Endothelial cell of umbilical vein (primary cell): Measurements from ENCODE around the gene LBX2. TPM values are rescaled to one million over a fixed set of nuclear protein-coding genes. Genes with fewer than 3 reads are reported as not detected.
"Not testable (repeated sequence)": the region's sequence is repeated elsewhere in the genome, so short reads cannot be mapped to it uniquely, and the experiment has no call there.

Experiments
- BruUV-seq: library from RNA; stranded (reverse); fragments of 400-500 nt; replicated peaks from 2 replicates; lab custom pipeline; 2021; lab: Mats Ljungman, UMichigan
- CTCF ChIA-PET: fragments of 300-600, 350-600 bp; sonication (Branson Sonifier 250); formaldehyde crosslinking; loops from one replicate; lab custom pipeline; 2021; ENCODE audit warnings: antibody characterized with exemption, inconsistent platforms; lab: Charles Lee
- POLR2A ChIA-PET: fragments of 300-600, 350-600 bp; sonication (Branson Sonifier 250); formaldehyde crosslinking; loops from one replicate; lab custom pipeline; 2021; ENCODE audit warnings: antibody characterized with exemption, inconsistent platforms; lab: Charles Lee
- DNase-seq: peaks from one replicate; pipeline ENCODE4 v3.0.0-alpha.2; 2011; ENCODE audit warnings: low read depth, low spot score
- FAIRE-seq: peaks from 2 replicates; lab custom pipeline; 2011; peaks lifted over from hg19 to GRCh38; lab: Jason Lieb, UNC
- H2AFZ ChIP-seq: 2 replicates; pipeline ENCODE4 v1.6.0; 2012; ENCODE audit warnings: low read depth, low read length, control low read depth, inconsistent platforms
- H3K27ac ChIP-seq: 2 replicates; pipeline ENCODE4 v1.5.1; 2011; ENCODE audit warnings: low read depth, mild to moderate bottlenecking, control low read depth, low read length, moderate library complexity; ENCODE audit not compliant: insufficient read depth
- H3K27me3 ChIP-seq, 2 experiments: 2 replicates each; pipeline versions ENCODE4 v1.6.0 to v1.6.1; 2011; ENCODE audit warnings: low read length in 2 of 2, mixed read lengths in 1 of 2; ENCODE audit not compliant: control insufficient read depth in 2 of 2, insufficient read depth in 2 of 2
- H3K36me3 ChIP-seq, 2 experiments: 2 replicates in 1 of 2; 3 replicates in 1 of 2; pipeline ENCODE4 v1.5.1; 2011; ENCODE audit warnings: low read length in 2 of 2, mild to moderate bottlenecking in 1 of 2, moderate library complexity in 1 of 2; ENCODE audit not compliant: control insufficient read depth in 2 of 2, insufficient read depth in 2 of 2; ENCODE audit errors: extremely low read depth in 1 of 2
- H3K4me1 ChIP-seq: 3 replicates; pipeline ENCODE4 v1.5.1; 2011; ENCODE audit warnings: mild to moderate bottlenecking, low read length; ENCODE audit not compliant: control insufficient read depth, insufficient read depth; ENCODE audit errors: extremely low read depth
- H3K4me2 ChIP-seq: 2 replicates; pipeline ENCODE4 v1.6.1; 2011; ENCODE audit warnings: low read length, control low read depth, mixed read lengths; ENCODE audit not compliant: insufficient read depth
- H3K4me3 ChIP-seq, 3 experiments: fragments of 200-600 bp in 1 of 3; sonication (generic), shearing (Covaris generic) in 1 of 3; replicated peaks in 1 of 3; 2 replicates each; pipeline ENCODE4 v1.5.1; 2011 to 2016; ENCODE audit warnings: control low read depth in 3 of 3, low read length in 3 of 3, mild to moderate bottlenecking in 2 of 3, inconsistent platforms in 1 of 3, low read depth in 1 of 3, moderate library complexity in 1 of 3; ENCODE audit not compliant: insufficient read depth in 1 of 3
- H3K79me2 ChIP-seq: 2 replicates; pipeline ENCODE4 v1.6.0; 2012; ENCODE audit warnings: low read length, inconsistent platforms; ENCODE audit not compliant: control insufficient read depth, insufficient read depth
- H3K9ac ChIP-seq: replicated peaks from 2 replicates; pipeline ENCODE3; 2011; ENCODE audit warnings: low read length, control low read depth; ENCODE audit not compliant: insufficient read depth; ENCODE audit errors: extremely low read depth
- H3K9me1 ChIP-seq: replicated peaks from 3 replicates; pipeline ENCODE4 v1.6.0; 2011; ENCODE audit warnings: mild to moderate bottlenecking, low read length; ENCODE audit not compliant: control insufficient read depth, insufficient read depth; ENCODE audit errors: extremely low read depth
- H3K9me3 ChIP-seq: replicated peaks from 2 replicates; pipeline ENCODE4 v1.5.1; 2012; ENCODE audit warnings: low read length, inconsistent platforms; ENCODE audit not compliant: control insufficient read depth, insufficient read depth
- H4K20me1 ChIP-seq: replicated peaks from 2 replicates; pipeline ENCODE3; 2011; ENCODE audit warnings: mild to moderate bottlenecking, low read length; ENCODE audit not compliant: control insufficient read depth, insufficient read depth; ENCODE audit errors: extremely low read depth
- EZH2 ChIP-seq: IDR thresholded peaks from 2 replicates; pipeline ENCODE4 v1.6.1; 2012; ENCODE audit warnings: borderline replicate concordance, low read depth, mild to moderate bottlenecking, moderate library complexity, low read length, inconsistent platforms; ENCODE audit not compliant: severe bottlenecking
- FOS ChIP-seq: IDR thresholded peaks from 2 replicates; pipeline ENCODE4 v1.6.1; 2011; ENCODE audit warnings: mild to moderate bottlenecking, low read length, moderate library complexity, borderline replicate concordance; ENCODE audit not compliant: insufficient read depth
- GATA2 ChIP-seq: IDR thresholded peaks from 2 replicates; pipeline ENCODE4 v1.7.0; 2011; ENCODE audit warnings: low read depth, mild to moderate bottlenecking, moderate library complexity, mixed read lengths, low read length; ENCODE audit not compliant: insufficient read length, insufficient read depth
- JUN ChIP-seq: IDR thresholded peaks from 2 replicates; pipeline ENCODE4 v1.6.1; 2011; ENCODE audit warnings: borderline replicate concordance, low read depth; ENCODE audit not compliant: insufficient read length, insufficient read depth
- MYC ChIP-seq: IDR thresholded peaks from one replicate; pipeline ENCODE4 v1.6.1; 2011; ENCODE audit warnings: mild to moderate bottlenecking, low read depth, low read length
- POLR2A ChIP-seq: IDR thresholded peaks from 2 replicates; pipeline ENCODE4 v1.6.1; 2012; ENCODE audit warnings: low read depth, mild to moderate bottlenecking, control low read depth, low read length
- POLR2AphosphoS5 ChIP-seq: IDR thresholded peaks from 2 replicates; pipeline ENCODE4 v1.6.1; 2012; ENCODE audit warnings: low read depth, mild to moderate bottlenecking, control low read depth, low read length, moderate library complexity; ENCODE audit not compliant: insufficient read depth
- dilution Hi-C: fragments of 300-500 bp; cut with MboI; formaldehyde crosslinking; loops from one replicate; pipeline ENCODE4 v1.15.0; 2019; ENCODE audit warnings: low sequenced_read_pairs; ENCODE audit not compliant: extremely low pct_ligation_motif_present
- intact Hi-C: fragments of 100-400 bp; cut with micrococcal nuclease; formaldehyde crosslinking; loops from one replicate; pipeline ENCODE4 v1.10.0; 2022
- polyA plus RNA-seq, 4 experiments: library from polyadenylated mRNA; depleted of rRNA in 3 of 4; stranded (reverse) in 3 of 4; unstranded in 1 of 4; fragments of >200 nt; gene quantifications; 2 replicates each; pipeline versions ENCODE4 v1.2.1 to v1.2.3, GENCODE V29; 2011 to 2012; ENCODE audit warnings: missing spikeins in 1 of 4
- total RNA-seq: library from RNA; stranded (reverse); gene quantifications from 2 replicates; pipeline ENCODE4 v1.2.3, GENCODE V29; 2021
- TF ChIP-seq, protein P1 (sequence below), 2 donors: IDR thresholded peaks; 1 replicate in 1 of 2; 2 replicates in 1 of 2; pipeline ENCODE4 v1.5.1; 2011; ENCODE audit warnings: low read length in 2 of 2, mild to moderate bottlenecking in 2 of 2, moderate library complexity in 2 of 2, control low read depth in 1 of 2, inconsistent platforms in 1 of 2, low read depth in 1 of 2; ENCODE audit not compliant: insufficient read depth in 1 of 2; ENCODE audit errors: extremely low read depth in 1 of 2
- TF ChIP-seq, protein P2 (sequence below): IDR thresholded peaks from 2 replicates; pipeline ENCODE4 v1.6.1; 2011; ENCODE audit not compliant: insufficient read depth, insufficient read length

The LBX2 gene
- total and polyA plus RNA-seq, 2 donors (not counting 3 experiments of a cell fraction or from before 2014, with no cell fraction given), result 2.8 to 3.8 TPM

GRCh38 chr2:74459503-74460118, 39.8 kb downstream of the LBX2 start:
- H3K9me3 ChIP-seq, H3K27me3 ChIP-seq, DNase-seq, intact Hi-C loops, H3K27ac ChIP-seq, FAIRE-seq, H3K9me1 ChIP-seq, H4K20me1 ChIP-seq, H2AFZ ChIP-seq, dilution Hi-C loops, BruUV-seq, H3K9ac ChIP-seq, H3K4me3 ChIP-seq: not testable (repeated sequence)
- H3K79me2 ChIP-seq, result peaks cover 14% of the 10 kb centered on the region
- POLR2A ChIA-PET, result interaction anchor here (1.1 kb wide), 1 partner anchor 8 kb away, joined by 3 read pairs; no protein-coding TSS in a partner anchor
- CTCF ChIA-PET, result interaction anchor here (1.0 to 2.3 kb wide), 3 partner anchors 9 to 125 kb away, joined by 3 to 7 read pairs (median 4); no protein-coding TSS in a partner anchor
- H3K36me3 ChIP-seq, result peaks cover 0 to 12% of the 10 kb centered on the region in 2 experiments
- peak overlapping the region; percentile 37 for H3K4me2 ChIP-seq
- peaks cover 26% of the 10 kb centered on the region for H3K4me1 ChIP-seq

DNA sequence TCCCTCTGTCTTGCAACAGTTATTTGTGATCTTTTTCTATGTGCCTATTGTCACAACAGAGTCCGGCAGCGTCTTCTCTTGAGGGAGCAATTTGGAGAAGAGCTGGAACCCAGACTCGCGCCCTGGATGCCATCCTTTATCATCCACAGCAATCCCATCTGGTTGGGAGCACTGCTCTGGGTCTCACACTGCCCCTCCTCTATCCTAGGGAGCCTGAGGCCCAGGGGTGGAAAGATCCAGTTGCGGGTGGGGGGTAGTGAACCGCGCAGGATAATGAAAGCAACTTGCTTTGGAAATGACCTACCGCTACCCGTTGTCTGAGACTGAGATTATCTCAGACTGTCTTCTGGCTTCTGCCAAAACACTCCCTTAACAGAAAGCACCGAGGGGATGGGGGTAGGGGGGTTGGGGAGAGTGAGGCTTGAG, 40.5 kb downstream of the LBX2 start:
- dilution Hi-C loops, result no loop called here
- Histone ChIP-seq H3K36me3 (peaks cover 0 to 12% of the 10 kb centered on the region in 2 experiments), H2AFZ (no peak overlapping the region), H3K4me3 (peak overlapping the region; percentile 80 to 87 (median 82)), H4K20me1 (no peaks in the 10 kb centered on the region), H3K79me2 (peaks cover 7% of the 10 kb centered on the region), H3K27me3 (no peaks in the 10 kb centered on the region), H3K4me2 (peak overlapping the region; percentile 84), H3K9me1 (no peaks in the 10 kb centered on the region), H3K9me3 (no peaks in the 10 kb centered on the region), H3K27ac (peak overlapping the region; percentile 8), H3K9ac (peak overlapping the region; percentile 74), H3K4me1 (peaks cover 22% of the 10 kb centered on the region)
- POLR2A ChIA-PET, result interaction anchor here (0.9 to 1.3 kb wide), 3 partner anchors 9 to 71 kb away, joined by 3 read pairs; partner anchors contain the start of gene HTRA2
- CTCF ChIA-PET, result interaction anchor here (0.7 to 2.3 kb wide), 8 partner anchors 9 to 124 kb away, joined by 3 to 7 read pairs (median 3); partner anchors contain the start of genes CCDC142, LBX2 and TTC31
- FAIRE-seq (no peak), DNase-seq (no peak)
- intact Hi-C loops, result loop anchor here (1.0 kb wide), 2 partner anchors 23 to 70 kb away; partner anchors contain the start of genes AUP1, CCDC142 and HTRA2
- no TSS peak for BruUV-seq
- no peak for TF ChIP-seq GATA2
- no peak for TF ChIP-seq FOS
- no peak for TF ChIP-seq MYC
- TF ChIP-seq POLR2AphosphoS5, result no peak
- TF ChIP-seq, protein P1, sequence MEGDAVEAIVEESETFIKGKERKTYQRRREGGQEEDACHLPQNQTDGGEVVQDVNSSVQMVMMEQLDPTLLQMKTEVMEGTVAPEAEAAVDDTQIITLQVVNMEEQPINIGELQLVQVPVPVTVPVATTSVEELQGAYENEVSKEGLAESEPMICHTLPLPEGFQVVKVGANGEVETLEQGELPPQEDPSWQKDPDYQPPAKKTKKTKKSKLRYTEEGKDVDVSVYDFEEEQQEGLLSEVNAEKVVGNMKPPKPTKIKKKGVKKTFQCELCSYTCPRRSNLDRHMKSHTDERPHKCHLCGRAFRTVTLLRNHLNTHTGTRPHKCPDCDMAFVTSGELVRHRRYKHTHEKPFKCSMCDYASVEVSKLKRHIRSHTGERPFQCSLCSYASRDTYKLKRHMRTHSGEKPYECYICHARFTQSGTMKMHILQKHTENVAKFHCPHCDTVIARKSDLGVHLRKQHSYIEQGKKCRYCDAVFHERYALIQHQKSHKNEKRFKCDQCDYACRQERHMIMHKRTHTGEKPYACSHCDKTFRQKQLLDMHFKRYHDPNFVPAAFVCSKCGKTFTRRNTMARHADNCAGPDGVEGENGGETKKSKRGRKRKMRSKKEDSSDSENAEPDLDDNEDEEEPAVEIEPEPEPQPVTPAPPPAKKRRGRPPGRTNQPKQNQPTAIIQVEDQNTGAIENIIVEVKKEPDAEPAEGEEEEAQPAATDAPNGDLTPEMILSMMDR (IDR thresholded peaks at IDR 0.05; ENCODE audit: extremely low read depth in 1 of 2, insufficient read depth in 1 of 2, low read depth in 1 of 2, low read length in 2 of 2), result no peak
- no peak for TF ChIP-seq POLR2A
- TF ChIP-seq, protein P2, sequence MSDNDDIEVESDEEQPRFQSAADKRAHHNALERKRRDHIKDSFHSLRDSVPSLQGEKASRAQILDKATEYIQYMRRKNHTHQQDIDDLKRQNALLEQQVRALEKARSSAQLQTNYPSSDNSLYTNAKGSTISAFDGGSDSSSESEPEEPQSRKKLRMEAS, result no peak
- TF ChIP-seq JUN, result no peak
- TF ChIP-seq EZH2, result no peak
